HuH-7.5 (cell line): ENCODE measurements around the gene PILRB.
"Not testable (repeated sequence)": the region's sequence is repeated elsewhere in the genome, so short reads cannot be mapped to it uniquely, and the experiment has no call there.

Source experiments
- DNase-seq: peaks from one replicate; pipeline ENCODE4 v3.0.0; 2011; ENCODE audit warnings: low spot score

PILRB gene

DNA sequence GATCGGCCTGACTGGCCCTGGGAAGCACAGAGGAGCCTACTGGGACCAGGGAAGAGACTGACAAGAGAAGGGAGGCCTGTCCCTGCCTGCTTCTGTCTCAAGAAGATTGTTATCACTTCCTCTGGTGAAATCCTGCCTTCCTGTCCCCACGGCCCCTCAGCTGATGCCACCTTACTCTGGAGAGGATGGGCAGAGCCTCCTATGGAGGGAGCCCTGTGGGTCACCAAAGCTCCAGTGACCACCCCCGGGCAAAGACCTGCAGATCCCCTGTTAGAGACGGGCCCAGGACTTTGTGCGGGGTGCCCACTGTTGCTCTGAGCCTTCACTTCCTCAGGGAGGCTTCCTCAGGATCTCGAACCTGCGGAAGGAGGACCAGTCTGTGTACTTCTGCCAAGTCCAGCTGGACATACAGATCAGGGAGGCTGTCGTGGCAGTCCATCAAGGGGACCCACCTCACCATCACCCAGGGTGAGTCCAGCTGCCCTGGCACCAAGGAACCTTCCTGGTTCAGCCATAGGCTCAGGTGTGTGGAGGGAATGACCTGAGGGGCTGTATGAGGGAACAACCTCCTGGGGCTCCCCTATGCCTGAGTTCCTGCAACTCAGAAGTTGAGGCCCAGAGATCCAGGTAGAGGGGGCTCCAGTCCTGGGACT is 1.4 kb upstream of the PILRB start:
- DNase-seq = no peak

DNA sequence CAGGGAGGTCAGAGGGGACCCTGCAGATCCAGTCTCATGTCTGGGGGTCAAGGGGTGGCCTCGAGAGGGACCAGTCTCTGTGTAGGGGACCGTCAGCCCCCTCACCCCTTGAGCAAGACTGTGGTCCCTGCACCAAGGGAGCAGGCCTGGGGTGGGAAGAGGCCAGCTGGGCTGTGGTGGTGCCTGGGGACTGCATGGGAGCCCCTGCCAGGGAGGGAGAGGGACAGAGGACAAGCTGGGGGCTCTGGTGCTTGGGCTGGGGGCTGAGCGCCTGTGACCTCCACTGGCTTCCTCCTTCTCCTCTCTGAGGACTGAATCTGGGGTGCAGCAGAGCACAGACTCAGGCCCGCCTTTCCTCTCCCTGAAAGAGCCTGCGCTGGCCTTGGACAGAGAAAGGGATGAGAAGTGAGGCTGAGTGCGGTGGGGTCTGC is 771 bp upstream of the PILRB start:
- DNase-seq = no peak

DNA sequence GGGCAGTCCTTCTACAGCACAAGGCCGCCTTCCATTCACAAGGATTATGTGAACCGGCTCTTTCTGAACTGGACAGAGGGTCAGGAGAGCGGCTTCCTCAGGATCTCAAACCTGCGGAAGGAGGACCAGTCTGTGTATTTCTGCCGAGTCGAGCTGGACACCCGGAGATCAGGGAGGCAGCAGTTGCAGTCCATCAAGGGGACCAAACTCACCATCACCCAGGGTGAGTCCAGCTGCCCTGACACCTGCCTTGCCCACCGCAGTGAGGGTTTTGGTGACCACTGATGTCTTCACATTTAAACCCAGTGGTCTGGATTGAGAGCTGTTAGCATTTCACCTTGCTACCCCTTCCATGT is 918 bp downstream of the PILRB start:
- no peak for DNase-seq

DNA sequence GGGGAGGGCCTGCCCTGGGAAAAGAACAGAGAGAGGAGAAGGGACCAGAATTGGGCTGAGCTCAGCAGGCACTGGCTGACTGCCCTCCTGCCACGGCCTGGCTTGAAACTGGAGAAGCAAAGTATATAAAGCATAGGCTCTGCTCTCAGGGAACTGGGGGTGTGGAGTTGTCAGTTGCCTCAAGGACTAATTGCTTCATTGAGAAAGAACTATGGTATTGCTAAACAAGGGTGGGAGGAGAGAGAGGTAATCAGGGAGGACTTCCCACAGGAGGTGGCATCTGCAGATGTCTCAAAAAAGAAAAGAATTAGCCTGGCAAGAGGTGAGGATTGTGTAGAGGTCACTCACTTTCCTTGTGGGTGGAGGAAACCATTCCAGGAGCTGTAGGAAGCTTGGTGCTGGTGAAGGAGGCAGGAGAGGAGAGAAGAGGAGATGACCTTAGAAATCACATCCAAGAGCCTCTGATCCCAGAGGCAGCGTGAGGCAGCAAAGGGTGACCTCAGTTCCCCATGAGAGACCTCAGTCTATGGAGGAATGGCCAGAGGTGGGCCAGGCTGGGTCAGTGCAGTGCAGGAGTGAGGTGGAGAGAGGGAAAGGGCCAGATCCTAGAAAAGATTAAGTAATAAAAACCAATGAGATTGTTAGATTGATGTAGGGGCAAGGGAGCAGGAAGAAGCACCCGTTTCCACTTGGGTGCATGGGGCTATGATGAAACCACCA is 2.4 kb downstream of the PILRB start:
- DNase-seq = no peak

DNA sequence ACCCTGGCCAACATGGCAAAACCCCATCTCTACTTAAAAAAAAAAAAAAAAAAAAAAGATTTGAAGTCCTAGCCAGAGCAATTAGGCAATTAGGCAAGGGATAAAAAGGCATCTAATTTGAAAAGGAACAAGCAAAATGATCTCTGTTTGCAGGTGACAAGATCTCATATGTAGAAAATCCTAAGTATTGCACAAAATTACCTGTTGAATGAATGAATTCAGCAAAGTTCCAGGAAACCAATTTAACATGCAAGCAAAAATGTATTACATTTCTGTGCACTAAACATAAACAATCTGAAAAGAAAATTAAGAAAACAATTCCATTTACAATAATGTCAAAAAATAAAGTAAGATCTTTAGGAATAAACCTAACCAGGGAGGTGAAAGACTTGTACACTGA is 5.2 kb downstream of the PILRB start:
- DNase-seq = no peak

DNA sequence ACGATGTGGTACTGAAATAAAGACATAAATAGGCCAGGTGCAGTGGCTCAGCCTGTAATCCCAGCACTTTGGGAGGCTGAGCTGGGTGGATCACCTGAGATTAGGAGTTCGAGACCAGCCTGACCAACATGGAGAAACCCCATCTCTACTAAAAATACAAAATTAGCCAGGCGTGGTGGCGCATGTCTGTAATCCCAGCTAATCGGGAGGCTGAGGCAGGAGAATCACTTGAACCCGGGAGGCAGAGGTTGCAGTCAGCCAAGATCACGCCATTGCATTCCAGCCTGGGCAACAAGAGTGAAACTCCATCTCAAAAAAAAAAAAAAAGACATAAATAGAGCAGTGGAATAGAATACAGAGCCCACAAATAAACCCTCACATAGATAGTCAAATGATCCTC is 5.9 kb downstream of the PILRB start:
- DNase-seq = not testable (repeated sequence)

DNA sequence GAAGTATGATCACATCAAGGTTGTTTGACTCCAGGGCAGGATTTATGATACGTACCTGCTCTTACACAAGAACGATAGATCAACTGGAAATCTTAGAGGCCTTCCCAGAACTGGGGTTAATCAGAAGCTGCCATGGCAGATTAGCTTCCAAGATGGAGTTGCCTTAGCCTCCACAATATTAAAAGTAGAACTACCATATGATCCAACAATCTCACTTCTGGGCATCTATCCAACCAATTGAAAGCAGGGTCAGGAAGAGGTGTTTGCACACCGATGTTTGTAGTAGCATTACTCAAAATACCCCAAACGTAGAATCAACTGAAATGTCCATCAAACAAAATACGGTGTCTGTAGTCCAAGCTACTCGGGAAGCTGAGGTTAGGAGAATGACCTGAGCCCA is 6.6 kb downstream of the PILRB start:
- DNase-seq = no peak

DNA sequence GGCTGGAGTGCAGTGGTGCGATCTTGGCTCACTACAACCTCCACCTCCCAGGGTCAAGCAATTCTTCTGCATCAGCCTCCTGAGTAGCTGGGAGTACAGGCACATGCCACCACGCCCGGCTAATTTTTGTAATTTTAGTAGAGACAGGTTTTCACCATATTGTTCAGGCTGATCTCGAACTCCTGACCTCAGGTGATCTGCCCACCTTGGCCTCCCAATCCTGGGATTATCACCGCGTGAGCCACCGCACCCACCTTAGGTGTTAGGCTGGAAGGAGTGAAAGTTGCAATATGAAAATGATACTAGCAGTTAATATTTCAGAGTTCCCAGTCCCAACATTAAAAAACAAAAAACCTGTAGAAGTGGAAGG is 8.1 kb downstream of the PILRB start:
- DNase-seq = not testable (repeated sequence)

DNA sequence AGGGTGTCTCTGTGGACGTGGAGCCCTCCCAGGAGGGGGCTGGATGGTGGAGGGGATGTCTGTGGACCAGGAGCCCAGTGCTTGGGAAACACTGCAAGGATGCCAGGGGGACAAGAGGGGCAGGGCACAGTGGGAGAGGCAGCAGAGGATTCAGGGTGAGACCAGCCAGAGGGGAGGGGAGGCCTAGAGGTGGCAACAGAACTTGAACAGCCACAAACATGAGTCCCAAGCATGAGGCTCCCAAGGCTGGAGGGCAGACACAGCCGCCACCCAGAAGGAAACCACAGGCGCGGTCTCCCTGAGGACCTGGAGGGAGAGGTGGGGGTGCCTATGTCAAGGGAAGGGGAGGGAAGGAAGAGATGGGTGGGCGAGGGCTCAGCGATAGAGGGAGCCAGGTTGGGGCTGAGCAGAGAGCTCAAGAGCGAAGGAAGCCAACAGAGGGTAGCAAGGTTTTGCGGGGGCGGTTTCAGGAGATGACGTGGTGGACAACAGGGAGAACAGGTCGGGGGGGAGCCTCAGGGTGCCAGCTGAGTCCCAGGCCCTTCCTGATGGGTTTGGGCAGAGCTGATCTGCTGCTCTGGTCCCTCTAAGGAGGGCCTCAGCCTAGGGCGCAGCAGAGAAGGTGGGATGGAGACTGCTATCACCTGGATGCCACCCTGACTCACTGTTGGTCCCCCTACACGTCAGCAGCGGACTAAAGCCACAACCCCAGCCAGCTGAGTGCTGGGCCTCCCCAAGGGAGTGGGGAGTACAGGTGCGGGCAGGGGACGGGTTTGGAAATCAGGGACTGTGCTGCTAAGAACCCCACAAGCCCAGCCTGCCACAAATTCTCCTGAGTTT is 8.7 kb downstream of the PILRB start:
- DNase-seq = no peak

DNA sequence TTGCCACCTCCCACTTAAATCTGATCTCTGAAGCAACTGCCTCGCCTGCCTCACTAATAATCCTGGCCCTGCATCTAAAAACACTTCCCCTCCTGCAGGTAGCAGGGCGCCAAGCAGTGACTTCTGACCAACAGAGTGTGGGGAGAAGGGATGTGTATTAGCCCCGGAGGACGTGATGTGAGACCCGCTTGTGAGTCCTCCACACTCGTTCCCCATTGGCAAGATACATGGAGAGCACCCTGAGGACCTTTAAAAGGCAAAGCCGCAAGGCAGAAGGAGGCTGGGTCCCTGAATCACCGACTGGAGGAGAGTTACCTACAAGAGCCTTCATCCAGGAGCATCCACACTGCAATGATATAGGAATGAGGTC is 9.3 kb downstream of the PILRB start:
- DNase-seq = no peak

DNA sequence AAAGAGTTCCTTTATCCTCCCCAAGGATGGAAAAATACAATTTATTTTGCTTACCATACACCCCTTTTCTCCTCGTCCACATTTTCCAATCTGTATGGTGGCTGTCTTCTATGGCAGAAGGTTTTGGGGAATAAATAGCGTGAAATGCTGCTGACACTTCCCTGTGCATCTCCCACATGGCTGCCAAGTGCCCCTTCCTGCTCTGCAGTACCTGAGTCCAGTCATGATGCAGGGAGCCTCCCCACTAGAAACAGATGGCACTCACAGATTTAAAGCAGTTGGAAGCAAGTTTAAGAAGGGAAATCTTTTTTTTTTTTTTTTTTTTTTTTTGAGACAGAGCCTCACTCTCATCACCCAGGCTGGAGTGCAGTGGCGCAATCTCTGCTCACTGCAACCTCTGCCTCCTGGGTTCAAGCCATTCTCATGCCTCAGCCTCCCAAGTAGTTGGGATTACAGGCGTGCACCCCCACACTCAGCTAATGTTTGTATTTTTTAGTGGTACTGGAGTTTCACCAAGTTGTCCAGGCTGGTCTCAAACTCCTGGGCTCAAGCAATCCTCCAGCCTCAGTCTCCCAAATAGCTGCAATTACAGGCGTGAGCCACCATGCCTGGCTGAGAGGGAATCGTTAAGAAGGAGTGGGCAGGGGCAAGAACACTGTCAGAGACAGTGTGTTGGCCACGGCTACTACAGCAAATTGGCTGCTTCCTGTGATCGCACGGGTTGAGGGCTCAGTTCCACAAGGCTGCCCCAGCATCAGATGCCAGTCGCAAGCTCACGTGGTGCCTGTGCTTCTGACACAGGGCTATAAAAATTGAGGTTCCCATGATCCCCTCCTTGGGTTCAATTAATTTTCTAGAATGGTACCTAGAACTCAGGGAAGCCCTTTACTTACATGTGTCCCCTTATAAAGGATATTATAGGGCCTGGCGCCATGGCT is 10.0 kb downstream of the PILRB start:
- DNase-seq = no peak

DNA sequence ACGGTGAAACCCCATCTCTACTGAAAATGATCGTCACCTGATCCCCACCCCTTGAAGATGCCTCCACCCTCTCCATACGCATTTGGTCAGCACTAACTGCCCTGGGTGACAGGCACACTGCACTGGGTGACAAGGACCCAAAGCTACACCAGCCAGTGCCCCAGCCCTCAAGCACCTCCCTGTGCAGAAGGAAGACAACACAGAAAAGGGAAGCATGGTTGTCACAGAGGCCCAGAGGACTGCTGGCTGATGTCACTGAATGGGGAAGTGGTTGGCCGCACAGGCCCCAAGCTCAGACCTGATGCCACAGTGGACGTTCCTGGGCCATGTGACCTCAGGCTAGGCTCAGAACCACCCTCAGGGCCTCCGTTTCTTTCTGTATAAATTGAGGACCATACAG is 11.2 kb downstream of the PILRB start:
- DNase-seq = no peak

DNA sequence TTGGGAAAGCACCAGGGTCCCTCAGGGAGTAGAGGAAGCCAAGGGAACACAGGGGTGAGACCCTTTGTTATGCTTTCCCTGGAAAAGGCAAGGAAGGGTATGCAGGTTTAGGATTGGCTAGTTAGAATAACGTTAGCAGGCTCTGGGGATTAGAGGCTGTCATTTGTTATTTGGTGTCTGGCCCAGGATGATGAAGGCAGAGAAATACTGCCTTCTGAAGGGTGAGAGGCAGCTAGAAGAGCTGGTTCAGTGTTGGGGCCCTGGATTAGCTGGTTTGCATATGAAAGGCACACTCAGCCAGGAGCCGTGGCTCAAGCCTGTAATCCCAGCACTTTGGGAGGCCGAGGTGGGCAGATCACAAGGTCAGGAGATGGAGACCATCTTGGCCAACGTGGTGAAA is 12.4 kb downstream of the PILRB start:
- DNase-seq = no peak

DNA sequence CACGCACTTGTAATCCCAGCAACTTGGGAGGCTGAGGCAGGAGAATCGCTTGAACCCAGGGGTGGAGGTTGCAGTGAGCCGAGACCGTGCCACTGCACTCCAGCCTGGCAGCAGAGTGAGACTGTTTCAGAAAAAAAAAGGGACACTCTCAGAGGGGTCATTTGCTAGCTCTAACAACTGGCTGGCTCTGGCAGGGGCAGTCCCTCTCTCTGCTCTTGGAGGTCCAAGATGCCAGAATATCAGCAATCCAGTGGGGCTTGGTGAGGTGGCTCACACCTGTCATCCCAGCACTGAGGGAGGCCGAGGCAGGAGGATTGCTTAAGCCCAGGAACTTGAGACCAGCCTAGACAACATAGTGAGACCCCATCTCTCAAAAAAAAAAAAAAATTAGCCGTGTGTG is 12.8 kb downstream of the PILRB start:
- DNase-seq = no peak

DNA sequence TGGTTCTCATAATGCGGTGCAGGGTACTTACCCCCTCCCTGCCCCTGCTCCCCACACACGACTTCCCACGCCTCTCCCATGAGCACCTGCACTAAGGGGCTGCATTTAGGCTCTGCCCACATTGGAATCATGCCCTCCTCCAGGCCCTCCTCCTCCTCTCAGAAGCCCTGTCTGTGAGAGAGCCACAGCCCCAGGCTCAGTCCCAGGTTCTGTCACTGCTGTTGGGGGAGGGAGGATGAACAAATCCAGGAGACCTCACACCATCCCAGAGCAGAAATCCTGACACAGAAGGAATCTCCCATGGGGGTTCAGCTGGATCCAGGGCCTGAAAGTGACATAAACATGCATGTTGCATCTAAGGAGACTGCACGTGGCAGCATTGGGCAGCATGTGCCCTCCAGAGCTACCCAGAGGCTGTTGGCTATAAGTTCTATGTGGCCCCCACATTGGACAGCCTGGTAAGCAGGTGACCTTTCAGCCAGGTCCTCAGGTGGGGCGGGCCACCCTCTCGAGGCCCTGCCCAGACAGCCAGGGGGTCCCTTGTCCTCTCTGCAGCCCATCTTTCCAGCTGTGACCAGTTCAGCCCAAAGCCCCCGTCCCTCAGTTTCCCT is 13.7 kb downstream of the PILRB start:
- no peak for DNase-seq

DNA sequence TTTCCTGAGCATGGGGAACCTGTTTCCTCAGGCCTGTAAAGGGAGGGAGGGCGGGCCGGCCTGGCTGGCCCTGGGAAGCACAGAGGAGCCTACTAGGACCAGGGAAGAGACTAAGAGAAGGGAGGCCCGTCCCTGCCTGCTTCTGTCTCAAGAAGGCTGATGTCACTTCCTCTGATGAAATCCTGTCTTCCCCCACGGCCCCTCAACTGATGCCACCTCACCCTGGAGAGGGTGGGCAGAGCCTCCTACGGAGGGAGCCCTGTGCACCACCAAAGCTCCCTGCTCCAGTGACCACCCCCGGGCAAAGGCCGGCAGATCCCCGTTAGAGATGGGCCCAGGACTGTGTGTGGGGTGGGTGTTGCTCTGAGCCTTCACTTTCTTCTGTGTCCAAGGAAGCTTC is 14.3 kb downstream of the PILRB start:
- no peak for DNase-seq

DNA sequence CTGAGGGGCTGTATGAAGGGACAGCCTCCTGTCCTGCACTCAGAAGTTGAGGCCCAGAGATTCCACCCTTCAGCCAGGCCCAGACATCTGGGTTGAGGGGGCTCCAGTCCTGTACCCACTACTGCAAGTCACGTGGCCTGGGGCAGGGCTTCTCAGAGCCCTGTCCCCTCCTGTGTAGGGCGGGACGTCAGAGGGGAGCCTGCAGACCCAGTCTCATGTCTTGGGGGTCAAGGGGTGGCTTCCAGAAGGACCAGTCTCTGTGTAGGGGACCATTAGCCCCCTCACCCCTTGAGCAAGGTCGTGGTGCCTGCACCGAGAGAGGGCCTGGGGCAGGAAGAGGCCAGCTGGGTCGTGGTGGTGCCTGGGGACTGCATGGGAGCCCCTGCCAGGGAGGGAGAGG is 14.8 kb downstream of the PILRB start:
- DNase-seq = no peak

DNA sequence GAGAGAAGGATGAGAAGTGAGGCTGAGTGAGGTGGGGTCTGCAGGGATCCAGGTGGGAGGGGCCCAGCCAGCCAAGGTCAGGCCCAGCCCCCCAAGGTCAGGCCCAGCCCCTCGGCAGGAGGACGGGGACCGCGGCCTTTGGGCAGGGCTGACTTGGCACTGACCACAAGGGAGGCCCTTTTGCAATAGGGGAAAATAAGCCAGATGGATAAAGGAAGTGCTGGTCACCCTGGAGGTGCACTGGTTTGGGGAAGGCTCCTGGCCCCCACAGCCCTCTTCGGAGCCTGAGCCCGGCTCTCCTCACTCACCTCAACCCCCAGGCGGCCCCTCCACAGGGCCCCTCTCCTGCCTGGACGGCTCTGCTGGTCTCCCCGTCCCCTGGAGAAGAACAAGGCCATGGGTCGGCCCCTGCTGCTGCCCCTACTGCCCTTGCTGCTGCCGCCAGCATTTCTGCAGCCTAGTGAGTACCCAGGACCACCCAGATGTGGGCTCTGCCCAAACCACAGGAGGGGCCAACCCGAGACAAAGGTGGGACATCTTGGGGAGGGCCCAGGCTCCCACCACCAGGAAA is 15.4 kb downstream of the PILRB start, which contains the start of gene PILRA:
Gene PILRA, plus strand, starts transcription at position 227 of the 571 bp plus-strand sequence. Its CDS starts 170 bp downstream, at position 397.
- DNase-seq = no peak

DNA sequence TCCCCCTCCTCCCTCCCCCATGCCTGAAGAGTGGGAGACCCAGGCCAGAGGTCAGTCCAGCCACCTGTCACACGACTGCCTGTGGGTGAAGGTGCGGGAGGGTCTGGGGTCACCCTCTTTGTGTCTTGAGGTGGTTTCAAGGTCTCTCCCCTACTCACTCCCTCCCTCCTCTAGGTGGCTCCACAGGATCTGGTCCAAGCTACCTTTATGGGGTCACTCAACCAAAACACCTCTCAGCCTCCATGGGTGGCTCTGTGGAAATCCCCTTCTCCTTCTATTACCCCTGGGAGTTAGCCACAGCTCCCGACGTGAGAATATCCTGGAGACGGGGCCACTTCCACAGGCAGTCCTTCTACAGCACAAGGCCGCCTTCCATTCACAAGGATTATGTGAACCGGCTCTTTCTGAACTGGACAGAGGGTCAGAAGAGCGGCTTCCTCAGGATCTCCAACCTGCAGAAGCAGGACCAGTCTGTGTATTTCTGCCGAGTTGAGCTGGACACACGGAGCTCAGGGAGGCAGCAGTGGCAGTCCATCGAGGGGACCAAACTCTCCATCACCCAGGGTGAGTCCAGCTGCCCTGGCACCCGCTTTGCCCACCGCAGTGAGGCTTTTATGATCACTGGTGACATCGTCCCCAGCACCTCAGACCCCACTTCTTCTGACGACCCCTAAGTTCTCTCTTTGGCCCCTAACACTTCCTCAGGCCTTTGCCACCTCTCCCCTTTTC is 16.1 kb downstream of the PILRB start:
- not testable (repeated sequence) for DNase-seq

DNA sequence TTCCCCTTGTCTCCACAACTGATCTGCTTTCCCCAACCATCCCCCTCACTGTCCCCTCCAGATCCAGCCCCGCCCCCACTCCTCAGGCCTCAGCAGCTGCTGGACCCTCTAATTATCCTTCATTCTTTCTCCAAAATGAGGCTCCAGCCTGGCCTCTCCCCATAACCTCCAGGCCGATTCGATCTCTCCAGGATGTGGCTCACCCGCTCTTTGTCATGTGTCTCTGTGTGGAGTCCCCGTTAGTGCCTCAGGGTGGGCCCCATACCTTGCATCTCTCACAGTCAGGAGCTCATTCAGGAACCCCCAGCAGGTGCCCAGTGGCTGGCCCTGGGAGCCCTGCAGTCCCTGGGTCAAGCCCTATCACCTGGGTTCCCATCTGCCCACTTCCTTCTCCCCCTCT is 16.7 kb downstream of the PILRB start:
- no peak for DNase-seq

DNA sequence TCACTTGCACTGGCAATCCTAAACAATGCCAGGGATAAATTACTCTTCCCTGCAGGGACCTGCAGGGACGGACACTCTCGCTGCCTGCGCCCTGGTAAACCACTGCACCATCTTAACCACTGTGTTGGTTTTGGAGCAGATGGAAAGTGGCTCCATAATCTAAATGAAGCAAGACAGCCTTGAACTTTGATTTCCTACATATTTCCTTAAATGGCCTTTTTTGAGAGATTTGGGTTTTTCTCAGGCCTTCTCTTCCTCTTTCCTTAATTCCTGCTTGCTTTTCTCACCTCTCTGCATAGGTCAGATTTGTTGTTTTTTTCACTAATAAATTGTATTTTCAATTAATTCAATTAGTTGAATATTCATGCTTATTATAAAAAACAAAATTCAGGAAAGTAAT is 18.1 kb downstream of the PILRB start:
- no peak for DNase-seq
